LNCaP clone FGC (cell line): ENCODE measurements around the gene RASA2.

ENCODE experiments used
- DNase-seq: peaks from one replicate; pipeline ENCODE4 v3.0.0-alpha.2; 2011; ENCODE audit warnings: low read depth
- H3K4me3 ChIP-seq: 2 replicates; pipeline ENCODE4 v1.5.1; 2011; ENCODE audit warnings: mild to moderate bottlenecking, low read depth, low read length, control low read depth
- TF ChIP-seq, protein P1 (sequence below): IDR thresholded peaks from 2 replicates; pipeline ENCODE4 v1.5.1; 2012; ENCODE audit warnings: mild to moderate bottlenecking; ENCODE audit not compliant: control insufficient read depth, insufficient read depth; ENCODE audit errors: extremely low read depth

Gene RASA2

DNA sequence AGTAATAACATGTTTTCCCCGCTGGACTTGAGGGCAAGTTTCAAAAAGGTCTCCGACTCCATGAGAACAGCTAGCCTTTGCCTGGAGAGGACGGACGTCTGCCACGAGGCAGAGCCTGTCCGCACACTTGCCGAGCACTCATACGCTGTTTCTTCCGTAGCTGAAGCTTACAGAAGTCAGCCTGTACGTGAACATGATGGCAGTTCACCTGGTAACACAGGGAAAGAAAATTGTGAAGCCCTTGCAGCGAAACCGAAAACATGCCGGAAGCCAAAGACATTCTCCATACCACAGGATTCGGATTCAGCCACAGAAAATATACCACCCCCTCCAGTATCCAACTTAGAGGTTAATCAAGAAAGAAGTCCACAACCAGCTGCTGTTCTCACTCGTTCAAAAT lies 43.9 kb upstream of the RASA2 start:
- DNase-seq: no peak
- TF ChIP-seq, protein P1, sequence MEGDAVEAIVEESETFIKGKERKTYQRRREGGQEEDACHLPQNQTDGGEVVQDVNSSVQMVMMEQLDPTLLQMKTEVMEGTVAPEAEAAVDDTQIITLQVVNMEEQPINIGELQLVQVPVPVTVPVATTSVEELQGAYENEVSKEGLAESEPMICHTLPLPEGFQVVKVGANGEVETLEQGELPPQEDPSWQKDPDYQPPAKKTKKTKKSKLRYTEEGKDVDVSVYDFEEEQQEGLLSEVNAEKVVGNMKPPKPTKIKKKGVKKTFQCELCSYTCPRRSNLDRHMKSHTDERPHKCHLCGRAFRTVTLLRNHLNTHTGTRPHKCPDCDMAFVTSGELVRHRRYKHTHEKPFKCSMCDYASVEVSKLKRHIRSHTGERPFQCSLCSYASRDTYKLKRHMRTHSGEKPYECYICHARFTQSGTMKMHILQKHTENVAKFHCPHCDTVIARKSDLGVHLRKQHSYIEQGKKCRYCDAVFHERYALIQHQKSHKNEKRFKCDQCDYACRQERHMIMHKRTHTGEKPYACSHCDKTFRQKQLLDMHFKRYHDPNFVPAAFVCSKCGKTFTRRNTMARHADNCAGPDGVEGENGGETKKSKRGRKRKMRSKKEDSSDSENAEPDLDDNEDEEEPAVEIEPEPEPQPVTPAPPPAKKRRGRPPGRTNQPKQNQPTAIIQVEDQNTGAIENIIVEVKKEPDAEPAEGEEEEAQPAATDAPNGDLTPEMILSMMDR: no peak
- no peak overlapping the region for H3K4me3 ChIP-seq

DNA sequence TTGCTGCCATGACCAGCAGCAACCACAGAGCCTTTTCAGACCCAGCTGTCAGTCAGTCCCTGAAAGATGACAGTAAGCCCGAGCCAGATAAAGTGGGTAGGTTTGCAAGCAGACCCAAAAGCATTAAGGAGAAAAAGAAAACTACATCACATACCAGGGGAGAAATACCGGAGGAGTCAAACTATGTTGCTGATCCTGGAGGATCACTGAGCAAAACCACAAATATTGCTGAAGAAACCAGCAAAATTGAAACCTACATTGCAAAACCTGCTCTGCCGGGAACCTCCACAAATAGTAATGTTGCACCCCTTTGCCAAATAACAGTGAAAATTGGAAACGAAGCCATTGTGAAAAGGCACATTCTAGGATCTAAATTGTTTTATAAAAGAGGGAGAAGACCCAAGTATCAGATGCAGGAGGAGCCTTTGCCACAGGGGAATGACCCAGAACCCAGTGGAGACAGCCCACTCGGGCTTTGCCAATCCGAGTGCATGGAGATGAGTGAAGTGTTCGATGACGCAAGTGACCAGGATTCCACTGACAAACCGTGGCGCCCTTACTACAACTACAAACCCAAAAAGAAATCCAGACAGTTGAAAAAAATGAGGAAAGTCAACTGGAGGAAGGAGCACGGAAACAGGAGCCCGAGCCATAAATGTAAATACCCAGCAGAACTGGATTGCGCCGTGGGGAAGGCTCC lies 42.1 kb upstream of the RASA2 start:
- no peak overlapping the region for H3K4me3 ChIP-seq
- TF ChIP-seq, protein P1: no peak
- no peak for DNase-seq

DNA sequence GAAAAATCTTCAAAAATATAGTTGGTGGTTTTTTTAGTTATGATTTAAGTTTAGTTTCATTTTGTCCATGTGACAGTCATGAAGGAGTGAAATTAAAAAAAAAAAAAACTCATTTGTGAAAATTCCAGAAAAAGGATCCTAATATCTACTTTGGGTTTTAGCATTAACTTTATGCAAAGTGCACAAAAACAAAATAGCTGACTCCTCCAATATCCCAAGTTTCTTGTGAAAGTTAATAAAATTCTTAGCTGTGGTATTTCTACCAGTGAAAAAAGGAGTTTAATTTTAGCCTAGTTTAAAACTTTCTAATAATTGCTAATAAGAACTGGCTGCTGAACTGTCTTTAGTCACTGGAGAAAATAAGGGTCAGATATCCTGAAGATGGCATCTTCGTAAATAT lies 40.8 kb upstream of the RASA2 start:
- TF ChIP-seq, protein P1: no peak
- no peak overlapping the region for H3K4me3 ChIP-seq
- no peak for DNase-seq

DNA sequence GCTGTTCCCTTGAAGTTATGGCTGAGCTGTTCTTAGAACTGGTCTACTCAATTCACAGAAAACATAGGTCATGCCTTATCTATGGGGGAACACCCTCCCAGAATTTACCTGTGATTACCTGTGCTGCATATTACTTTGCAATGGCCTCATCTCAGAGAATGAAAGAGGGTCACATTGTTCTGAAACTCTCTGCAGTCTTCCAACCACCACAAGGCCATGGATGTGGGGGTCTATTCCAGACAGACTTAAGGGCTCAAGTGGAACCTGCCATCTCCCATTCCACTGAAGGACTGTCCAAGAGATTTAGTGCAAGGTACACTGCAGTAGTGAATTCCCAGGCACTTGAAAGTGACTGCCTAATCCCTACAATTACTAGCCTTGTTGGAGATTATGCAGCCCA lies 40.1 kb upstream of the RASA2 start:
- TF ChIP-seq, protein P1: no peak
- no peak for DNase-seq
- no peak overlapping the region for H3K4me3 ChIP-seq

DNA sequence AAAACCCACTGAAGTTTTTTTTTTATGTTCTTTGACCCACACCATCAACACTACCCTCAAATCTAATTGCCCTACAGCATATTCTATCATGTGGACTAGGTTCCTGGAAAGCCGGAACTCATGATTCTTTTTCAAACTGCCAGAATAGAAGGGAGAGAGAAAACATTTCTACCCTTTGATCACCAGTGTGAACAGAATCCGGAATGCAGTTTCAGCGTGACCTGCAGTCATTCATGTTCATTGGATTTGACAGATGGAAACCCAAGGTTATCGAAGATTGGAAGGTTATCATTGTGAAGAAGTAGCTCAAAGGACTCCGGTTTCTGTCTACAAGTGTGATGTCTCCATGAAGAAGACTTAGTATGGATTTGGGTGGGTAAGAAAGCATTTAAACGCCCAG lies 39.4 kb upstream of the RASA2 start:
- no peak overlapping the region for H3K4me3 ChIP-seq
- TF ChIP-seq, protein P1: no peak
- no peak for DNase-seq

DNA sequence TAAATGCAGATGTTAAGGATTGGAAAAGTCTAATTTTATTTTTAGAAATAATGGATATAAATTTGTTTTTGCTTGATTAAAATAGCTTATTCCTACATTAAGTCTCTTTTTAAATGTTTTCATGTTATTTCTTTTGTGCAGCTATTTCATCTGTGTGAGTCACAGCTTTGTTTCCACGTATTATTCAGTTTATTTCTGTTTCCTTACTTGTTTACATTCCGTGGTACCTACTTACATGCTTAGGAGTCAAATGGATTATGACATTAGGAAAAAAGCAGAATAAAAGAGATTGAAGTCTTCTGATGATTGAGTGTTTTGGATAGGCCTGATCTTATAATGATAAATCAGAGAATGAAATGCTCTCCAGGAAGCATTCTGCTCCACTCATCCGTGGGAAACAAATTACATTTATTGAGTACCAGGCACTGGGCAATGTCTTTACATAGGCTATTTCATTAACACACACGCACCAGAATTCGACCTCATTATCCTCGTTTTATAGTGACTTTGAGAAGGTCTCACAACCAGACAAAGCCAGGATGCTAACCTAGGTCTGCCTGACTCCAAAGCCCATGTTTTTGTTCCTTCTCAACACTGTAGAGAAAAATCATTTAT lies 38.1 kb upstream of the RASA2 start:
- H3K4me3 ChIP-seq: no peak overlapping the region

More for the DNA sequence above, 38.1 kb upstream of the RASA2 start:
- no peak for DNase-seq
- TF ChIP-seq, protein P1: no peak
